Dermis microvascular lymphatic vessel endothelial cell (primary cell): Measurements from ENCODE around the gene RPS6KB1. TPM values are rescaled to one million over a fixed set of nuclear protein-coding genes. Genes with fewer than 3 reads are reported as not detected.
"Not testable (repeated sequence)": the region's sequence is repeated elsewhere in the genome, so short reads cannot be mapped to it uniquely, and the experiment has no call there.

ENCODE experiments used
- DNase-seq, 2 donors: peaks; one replicate each; pipeline versions ENCODE4 v3.0.0 to v3.0.0-alpha.2; 2010; ENCODE audit warnings: low read depth in 2 of 2
- total RNA-seq: library from RNA; depleted of rRNA; stranded (reverse); fragments of >200 nt; gene quantifications from 2 replicates; pipeline ENCODE4 v1.2.1, GENCODE V29; 2014

Gene RPS6KB1
- total RNA-seq, 1 donor from 2014 or later, result 16.8 TPM

- no peak for DNase-seq
Observed at GRCh38 chr17:59870482-59870881, 22.4 kb upstream of the RPS6KB1 start.

GRCh38 chr17:59872351-59872750, 20.6 kb upstream of the RPS6KB1 start:
- no peak for DNase-seq

- DNase-seq, result not testable (repeated sequence)
Observed at GRCh38 chr17:59873414-59873813, 19.5 kb upstream of the RPS6KB1 start.

- no peak for DNase-seq
Observed at GRCh38 chr17:59874376-59874775, 18.5 kb upstream of the RPS6KB1 start.

- DNase-seq, result no peak
Observed at GRCh38 chr17:59876107-59876506, 16.8 kb upstream of the RPS6KB1 start.

GRCh38 chr17:59877965-59878364, 15.0 kb upstream of the RPS6KB1 start:
- no peak for DNase-seq

- DNase-seq, result no peak
Observed at GRCh38 chr17:59878624-59879023, 14.3 kb upstream of the RPS6KB1 start.

- DNase-seq, result no peak
Observed at GRCh38 chr17:59884861-59885260, 8.1 kb upstream of the RPS6KB1 start.

GRCh38 chr17:59888145-59888750, 4.7 kb upstream of the RPS6KB1 start:
- DNase-seq, result no peak

- DNase-seq, result no peak
Observed at GRCh38 chr17:59890720-59891119, 2.2 kb upstream of the RPS6KB1 start.

- DNase-seq, result peak; percentile 6 to 14
Observed at GRCh38 chr17:59892251-59892923, 534 bp upstream of the RPS6KB1 start.

- DNase-seq, result no peak
Observed at GRCh38 chr17:59893676-59894100, 767 bp downstream of the RPS6KB1 start.

GRCh38 chr17:59897090-59897489, 4.2 kb downstream of the RPS6KB1 start:
- DNase-seq, result no peak

GRCh38 chr17:59899099-59899498, 6.2 kb downstream of the RPS6KB1 start:
- no peak for DNase-seq

- DNase-seq, result no peak
Observed at GRCh38 chr17:59901604-59902003, 8.7 kb downstream of the RPS6KB1 start.

GRCh38 chr17:59903455-59903854, 10.5 kb downstream of the RPS6KB1 start:
- DNase-seq, result no peak

- DNase-seq, result no peak
Observed at GRCh38 chr17:59907467-59907866, 14.5 kb downstream of the RPS6KB1 start.

- DNase-seq, result peak; percentile 28 to 53
Observed at GRCh38 chr17:59914274-59914854, 21.4 kb downstream of the RPS6KB1 start.

GRCh38 chr17:59916446-59916845, 23.5 kb downstream of the RPS6KB1 start:
- no peak for DNase-seq

GRCh38 chr17:59920637-59921036, 27.7 kb downstream of the RPS6KB1 start:
- not testable (repeated sequence) for DNase-seq

- DNase-seq, result not testable (repeated sequence)
Observed at GRCh38 chr17:59930121-59930520, 37.2 kb downstream of the RPS6KB1 start.

- not testable (repeated sequence) for DNase-seq
Observed at GRCh38 chr17:59930768-59931167, 37.8 kb downstream of the RPS6KB1 start.

- DNase-seq, result not testable (repeated sequence)
Observed at GRCh38 chr17:59933317-59933716, 40.4 kb downstream of the RPS6KB1 start.
